ENCODE data around the gene DCLK1. TPM values are rescaled to one million over a fixed set of nuclear protein-coding genes. Genes with fewer than 3 reads are reported as not detected.

DCLK1 gene
- total and polyA plus RNA-seq, 2 experiments from 2014 or later, result 0.16 to 2.9 TPM

DNA sequence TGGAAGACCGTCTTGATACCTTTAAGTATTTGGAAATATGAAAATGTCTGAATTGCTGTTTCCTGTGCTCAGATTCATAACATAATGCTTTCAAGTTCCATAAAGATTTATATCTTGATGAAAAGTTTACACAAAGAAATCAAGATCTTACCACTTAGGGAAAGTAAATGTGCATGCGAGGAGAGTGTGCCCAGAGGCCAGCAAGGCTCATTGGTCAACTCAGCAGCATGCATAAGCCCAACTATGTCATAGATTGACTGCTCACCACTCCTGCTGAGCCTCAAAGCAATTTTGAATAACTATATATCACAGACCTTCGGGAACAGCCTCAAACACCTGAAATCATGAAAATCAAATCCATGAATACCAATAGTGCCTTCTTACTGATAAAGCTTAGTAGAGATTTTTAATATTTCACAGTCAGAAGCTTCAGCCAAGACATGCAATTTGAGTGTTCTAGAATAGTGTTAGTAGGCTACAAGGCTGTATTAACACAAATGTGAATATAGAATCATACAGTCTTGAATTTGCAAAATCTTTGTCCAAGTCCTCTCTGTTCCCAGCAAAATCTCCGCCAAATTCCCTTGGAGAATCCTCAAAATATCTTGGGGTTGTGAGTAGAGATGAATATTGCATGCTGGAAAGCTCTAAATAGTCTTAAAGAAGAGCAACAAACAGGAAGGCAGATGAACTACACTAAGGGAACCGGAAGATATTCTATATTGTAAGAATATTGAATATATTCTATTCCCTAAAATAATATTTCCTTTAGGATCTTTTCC is 124.1 kb downstream of the DCLK1 start:
- TF ChIP-seq EZH2phosphoT487 (IDR thresholded peaks at IDR 0.05; ENCODE audit: low read depth, severe bottlenecking, unreplicated experiment) (no peak), CTCF (IDR thresholded peaks at IDR 0.05; ENCODE audit: poor library complexity) (no peak), EZH2 (IDR thresholded peaks at IDR 0.05; ENCODE audit: borderline replicate concordance) (no peak)

GRCh38 chr13:36006347-36006746 is 124.8 kb downstream of the DCLK1 start:
- H3K9me2 ChIP-seq (replicated peaks; ENCODE audit: insufficient read depth), result no peaks in the 10 kb centered on the region
- no peaks in the 10 kb centered on the region for H3K79me2 ChIP-seq
- no peak overlapping the region for H2AFZ ChIP-seq
- no peaks in the 10 kb centered on the region for H4K20me1 ChIP-seq (ENCODE audit: insufficient read depth, poor library complexity, severe bottlenecking)
- no peak for DNase-seq (ENCODE audit: low spot score)
- H3K36me3 ChIP-seq (replicated peaks; ENCODE audit: insufficient read depth, low read depth), result no peaks in the 10 kb centered on the region
- H3K4me2 ChIP-seq, result no peak overlapping the region
- no peak for TF ChIP-seq EZH2 (IDR thresholded peaks at IDR 0.05; ENCODE audit: borderline replicate concordance)
- TF ChIP-seq EZH2phosphoT487 (IDR thresholded peaks at IDR 0.05; ENCODE audit: low read depth, severe bottlenecking, unreplicated experiment), result no peak
- no peak for TF ChIP-seq CTCF (IDR thresholded peaks at IDR 0.05; ENCODE audit: poor library complexity)
- no peaks in the 10 kb centered on the region for H3K27me3 ChIP-seq
- no peaks in the 10 kb centered on the region for H3K9me3 ChIP-seq (ENCODE audit: low read depth)
- 73% methylated on average over 4 of the region's 4 CpGs for WGBS (ENCODE audit: low lambda C conversion rate, missing lambda C conversion rate)
- H3K27ac ChIP-seq, result no peak overlapping the region
- no peaks in the 10 kb centered on the region for H3K4me1 ChIP-seq (ENCODE audit: insufficient read depth)
- no peak overlapping the region for H3K4me3 ChIP-seq

More for the DNA sequence above, 124.1 kb downstream of the DCLK1 start:
- WGBS (ENCODE audit: low lambda C conversion rate, missing lambda C conversion rate), result 67% methylated on average over 5 of the region's 5 CpGs
- no peak overlapping the region for H3K4me2 ChIP-seq
- no peak overlapping the region for H2AFZ ChIP-seq
- H3K36me3 ChIP-seq (replicated peaks; ENCODE audit: insufficient read depth, low read depth), result no peaks in the 10 kb centered on the region
- no peaks in the 10 kb centered on the region for H3K27me3 ChIP-seq
- H3K4me3 ChIP-seq, result no peak overlapping the region
- H3K9me3 ChIP-seq (ENCODE audit: low read depth), result no peaks in the 10 kb centered on the region
- H3K9me2 ChIP-seq (replicated peaks; ENCODE audit: insufficient read depth), result no peaks in the 10 kb centered on the region
- no peaks in the 10 kb centered on the region for H3K79me2 ChIP-seq
- H4K20me1 ChIP-seq (ENCODE audit: insufficient read depth, poor library complexity, severe bottlenecking), result no peaks in the 10 kb centered on the region
- H3K27ac ChIP-seq, result no peak overlapping the region
- no peaks in the 10 kb centered on the region for H3K4me1 ChIP-seq (ENCODE audit: insufficient read depth)
- no peak for DNase-seq (ENCODE audit: low spot score)

GRCh38 chr13:36001561-36001960 is 129.6 kb downstream of the DCLK1 start:
- Histone ChIP-seq H3K27me3 (no peaks in the 10 kb centered on the region), H3K9me3 (ENCODE audit: low read depth) (no peaks in the 10 kb centered on the region), H4K20me1 (ENCODE audit: insufficient read depth, poor library complexity, severe bottlenecking) (no peaks in the 10 kb centered on the region), H3K9me2 (replicated peaks; ENCODE audit: insufficient read depth) (no peaks in the 10 kb centered on the region), H3K4me3 (no peak overlapping the region), H3K4me2 (no peak overlapping the region), H3K27ac (no peak overlapping the region), H3K79me2 (no peaks in the 10 kb centered on the region), H3K4me1 (ENCODE audit: insufficient read depth) (no peaks in the 10 kb centered on the region), H3K36me3 (replicated peaks; ENCODE audit: insufficient read depth, low read depth) (no peaks in the 10 kb centered on the region), H2AFZ (no peak overlapping the region)
- WGBS (ENCODE audit: low lambda C conversion rate, missing lambda C conversion rate), result 88% methylated on average over 2 of the region's 2 CpGs
- TF ChIP-seq CTCF (IDR thresholded peaks at IDR 0.05; ENCODE audit: poor library complexity) (no peak), EZH2phosphoT487 (IDR thresholded peaks at IDR 0.05; ENCODE audit: low read depth, severe bottlenecking, unreplicated experiment) (no peak), EZH2 (IDR thresholded peaks at IDR 0.05; ENCODE audit: borderline replicate concordance) (no peak)
- no peak for DNase-seq (ENCODE audit: low spot score)

All from hepatocyte (in vitro differentiated cells).